ENCODE data around the gene SYK.

SYK gene

DNA sequence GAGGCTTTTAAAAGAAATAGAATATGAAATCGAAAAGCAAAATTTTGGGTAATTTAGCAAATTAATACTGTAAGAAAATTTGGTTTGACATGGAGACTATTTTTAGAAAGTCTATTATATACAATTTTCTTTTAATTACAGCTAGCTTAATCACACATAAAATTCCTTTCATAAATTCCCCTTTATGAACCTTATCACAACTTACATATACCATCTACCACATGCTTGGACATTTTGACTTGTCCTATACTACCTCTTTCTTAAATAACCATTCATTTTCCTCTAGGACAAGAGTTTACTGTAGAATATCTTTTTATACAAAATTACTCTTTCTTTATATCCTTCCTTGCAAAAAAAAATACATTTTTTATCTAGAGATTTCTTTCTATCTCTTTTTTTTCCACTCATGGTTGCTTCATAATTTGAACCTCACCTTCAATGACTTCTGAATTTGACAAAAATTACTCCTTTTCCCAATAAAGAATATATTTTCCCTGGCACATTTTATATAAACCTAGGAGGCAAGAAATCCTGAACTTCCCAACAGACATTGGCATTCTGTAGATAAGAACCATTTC, 34.0 kb upstream of the SYK start:
- ChIA-PET CTCF (interaction anchor here (0.7 to 1.0 kb wide), 2 partner anchors 15 to 548 kb away, joined by 3 to 5 read pairs; no protein-coding TSS in a partner anchor), POLR2A (no interaction called here)
- no peak overlapping the region for H3K27ac ChIP-seq (ENCODE audit: extremely low read depth, low read depth, low read length)
- H3K4me3 ChIP-seq (ENCODE audit: low read depth, low read length), result no peak overlapping the region
- no peaks in the 10 kb centered on the region for H3K36me3 ChIP-seq (ENCODE audit: control insufficient read depth in 2 of 2, insufficient read depth in 1 of 2, low read length in 2 of 2)
- TF ChIP-seq ZBTB1 (tag by site-specific recombination; IDR thresholded peaks at IDR 0.05), result no peak
- TF ChIP-seq, protein P1, sequence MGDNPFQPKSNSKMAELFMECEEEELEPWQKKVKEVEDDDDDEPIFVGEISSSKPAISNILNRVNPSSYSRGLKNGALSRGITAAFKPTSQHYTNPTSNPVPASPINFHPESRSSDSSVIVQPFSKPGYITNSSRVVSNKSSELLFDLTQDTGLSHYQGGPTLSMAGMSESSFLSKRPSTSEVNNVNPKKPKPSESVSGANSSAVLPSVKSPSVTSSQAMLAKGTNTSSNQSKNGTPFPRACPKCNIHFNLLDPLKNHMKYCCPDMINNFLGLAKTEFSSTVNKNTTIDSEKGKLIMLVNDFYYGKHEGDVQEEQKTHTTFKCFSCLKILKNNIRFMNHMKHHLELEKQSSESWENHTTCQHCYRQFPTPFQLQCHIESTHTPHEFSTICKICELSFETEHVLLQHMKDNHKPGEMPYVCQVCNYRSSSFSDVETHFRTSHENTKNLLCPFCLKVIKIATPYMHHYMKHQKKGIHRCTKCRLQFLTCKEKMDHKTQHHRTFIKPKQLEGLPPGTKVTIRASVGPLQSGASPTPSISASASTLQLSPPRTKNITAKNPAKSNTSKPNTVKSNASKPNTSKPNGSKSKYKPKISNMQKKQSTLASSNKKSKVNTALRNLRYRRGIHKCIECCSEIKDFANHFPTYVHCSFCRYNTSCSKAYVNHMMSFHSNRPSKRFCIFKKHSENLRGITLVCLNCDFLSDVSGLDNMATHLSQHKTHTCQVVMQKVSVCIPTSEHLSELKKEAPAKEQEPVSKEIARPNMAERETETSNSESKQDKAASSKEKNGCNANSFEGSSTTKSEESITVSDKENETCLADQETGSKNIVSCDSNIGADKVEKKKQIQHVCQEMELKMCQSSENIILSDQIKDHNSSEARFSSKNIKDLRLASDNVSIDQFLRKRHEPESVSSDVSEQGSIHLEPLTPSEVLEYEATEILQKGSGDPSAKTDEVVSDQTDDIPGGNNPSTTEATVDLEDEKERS (tag by site-specific recombination; IDR thresholded peaks at IDR 0.05), result peak; percentile 57; the same call in 1 of the 2 replicates
- no peak for TF ChIP-seq ZNF138 (tag by site-specific recombination; IDR thresholded peaks at IDR 0.05; ENCODE audit: borderline replicate concordance)
- TF ChIP-seq, protein P2, sequence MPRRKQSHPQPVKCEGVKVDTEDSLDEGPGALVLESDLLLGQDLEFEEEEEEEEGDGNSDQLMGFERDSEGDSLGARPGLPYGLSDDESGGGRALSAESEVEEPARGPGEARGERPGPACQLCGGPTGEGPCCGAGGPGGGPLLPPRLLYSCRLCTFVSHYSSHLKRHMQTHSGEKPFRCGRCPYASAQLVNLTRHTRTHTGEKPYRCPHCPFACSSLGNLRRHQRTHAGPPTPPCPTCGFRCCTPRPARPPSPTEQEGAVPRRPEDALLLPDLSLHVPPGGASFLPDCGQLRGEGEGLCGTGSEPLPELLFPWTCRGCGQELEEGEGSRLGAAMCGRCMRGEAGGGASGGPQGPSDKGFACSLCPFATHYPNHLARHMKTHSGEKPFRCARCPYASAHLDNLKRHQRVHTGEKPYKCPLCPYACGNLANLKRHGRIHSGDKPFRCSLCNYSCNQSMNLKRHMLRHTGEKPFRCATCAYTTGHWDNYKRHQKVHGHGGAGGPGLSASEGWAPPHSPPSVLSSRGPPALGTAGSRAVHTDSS (tag by site-specific recombination; IDR thresholded peaks at IDR 0.05), result no peak
- no peak for TF ChIP-seq MYNN (tag by site-specific recombination; IDR thresholded peaks at IDR 0.05; ENCODE audit: borderline replicate concordance)
- peak; percentile 35; the same call in 1 of the 2 replicates for TF ChIP-seq ZNF549 (tag by site-specific recombination; IDR thresholded peaks at IDR 0.05)
- peak; percentile 94 for TF ChIP-seq TRIM28 (IDR thresholded peaks at IDR 0.05; ENCODE audit: borderline replicate concordance, low read length)
- TF ChIP-seq SETDB1 (IDR thresholded peaks at IDR 0.05; ENCODE audit: insufficient read length, low read length), result peak; percentile 100
- H3K4me1 ChIP-seq (ENCODE audit: control insufficient read depth, insufficient read depth, low read length), result no peaks in the 10 kb centered on the region
- peaks cover 2% of the 10 kb centered on the region; the same call in 1 of the 2 replicates for H3K9me3 ChIP-seq (ENCODE audit: control insufficient read depth, insufficient read depth, low read depth, low read length)

DNA sequence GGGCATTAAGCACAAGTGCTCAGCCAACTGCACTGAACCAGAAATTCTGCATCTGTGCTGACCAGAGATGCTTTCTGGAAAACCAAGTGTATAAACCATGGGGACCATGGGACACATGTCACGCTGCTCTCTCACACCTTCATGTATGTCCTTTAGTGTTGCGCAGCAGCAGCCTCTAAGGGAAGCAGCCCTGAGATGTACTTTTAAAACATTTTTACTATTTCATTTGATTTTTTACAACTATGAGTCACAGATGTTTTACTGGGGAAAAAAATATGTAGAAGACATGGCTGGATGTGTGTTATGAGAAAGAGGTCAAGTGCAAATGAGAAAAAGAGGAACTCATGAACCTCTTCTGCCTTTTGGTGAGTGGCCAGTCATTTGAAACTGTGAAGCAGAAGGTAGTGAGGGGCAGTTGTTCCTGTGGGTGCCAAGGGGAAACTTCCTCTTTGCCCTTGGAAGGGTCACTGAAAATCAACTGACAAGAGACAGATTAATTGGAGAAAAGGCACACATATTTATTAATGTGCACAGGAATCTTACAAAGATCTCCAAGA, 31.4 kb upstream of the SYK start:
- no peaks in the 10 kb centered on the region for H3K4me1 ChIP-seq (ENCODE audit: control insufficient read depth, insufficient read depth, low read length)
- TF ChIP-seq ZNF585B (tag by site-specific recombination; IDR thresholded peaks at IDR 0.05), result no peak
- no peak overlapping the region for H3K27ac ChIP-seq (ENCODE audit: extremely low read depth, low read depth, low read length)
- POLR2A ChIA-PET, result no interaction called here
- H3K9me3 ChIP-seq (ENCODE audit: control insufficient read depth, insufficient read depth, low read depth, low read length), result peaks cover 2% of the 10 kb centered on the region; the same call in 1 of the 2 replicates
- no peak overlapping the region for H3K4me3 ChIP-seq (ENCODE audit: low read depth, low read length)
- no peaks in the 10 kb centered on the region for H3K36me3 ChIP-seq (ENCODE audit: control insufficient read depth in 2 of 2, insufficient read depth in 1 of 2, low read length in 2 of 2)
- CTCF ChIA-PET, result no interaction called here

DNA sequence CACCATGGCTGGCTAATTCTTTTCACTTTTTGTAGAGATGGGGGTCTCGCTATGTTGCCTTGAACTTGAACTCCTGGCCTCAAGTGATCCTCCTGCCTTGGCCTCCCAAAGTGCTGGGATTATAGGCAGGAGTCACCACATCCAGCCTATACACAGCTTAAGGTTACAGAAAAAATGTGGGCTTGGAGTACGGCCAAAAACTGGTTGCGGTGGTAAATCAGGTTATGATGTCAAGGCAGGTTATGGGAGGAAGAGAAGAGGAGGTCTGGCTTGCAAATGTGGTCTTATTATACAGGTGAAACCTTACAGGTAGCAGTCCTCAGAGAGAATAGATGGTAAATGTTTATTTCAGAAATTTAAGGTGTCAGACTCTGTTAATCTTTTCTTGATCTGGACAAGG, 30.7 kb upstream of the SYK start:
- Histone ChIP-seq H3K4me3 (ENCODE audit: low read depth, low read length) (no peak overlapping the region), H3K27ac (ENCODE audit: extremely low read depth, low read depth, low read length) (no peak overlapping the region), H3K36me3 (ENCODE audit: control insufficient read depth in 2 of 2, insufficient read depth in 1 of 2, low read length in 2 of 2) (no peaks in the 10 kb centered on the region), H3K9me3 (ENCODE audit: control insufficient read depth, insufficient read depth, low read depth, low read length) (peaks cover 2% of the 10 kb centered on the region; the same call in 1 of the 2 replicates), H3K4me1 (ENCODE audit: control insufficient read depth, insufficient read depth, low read length) (no peaks in the 10 kb centered on the region)
- ChIA-PET POLR2A (no interaction called here), CTCF (no interaction called here)
- TF ChIP-seq, protein P3, sequence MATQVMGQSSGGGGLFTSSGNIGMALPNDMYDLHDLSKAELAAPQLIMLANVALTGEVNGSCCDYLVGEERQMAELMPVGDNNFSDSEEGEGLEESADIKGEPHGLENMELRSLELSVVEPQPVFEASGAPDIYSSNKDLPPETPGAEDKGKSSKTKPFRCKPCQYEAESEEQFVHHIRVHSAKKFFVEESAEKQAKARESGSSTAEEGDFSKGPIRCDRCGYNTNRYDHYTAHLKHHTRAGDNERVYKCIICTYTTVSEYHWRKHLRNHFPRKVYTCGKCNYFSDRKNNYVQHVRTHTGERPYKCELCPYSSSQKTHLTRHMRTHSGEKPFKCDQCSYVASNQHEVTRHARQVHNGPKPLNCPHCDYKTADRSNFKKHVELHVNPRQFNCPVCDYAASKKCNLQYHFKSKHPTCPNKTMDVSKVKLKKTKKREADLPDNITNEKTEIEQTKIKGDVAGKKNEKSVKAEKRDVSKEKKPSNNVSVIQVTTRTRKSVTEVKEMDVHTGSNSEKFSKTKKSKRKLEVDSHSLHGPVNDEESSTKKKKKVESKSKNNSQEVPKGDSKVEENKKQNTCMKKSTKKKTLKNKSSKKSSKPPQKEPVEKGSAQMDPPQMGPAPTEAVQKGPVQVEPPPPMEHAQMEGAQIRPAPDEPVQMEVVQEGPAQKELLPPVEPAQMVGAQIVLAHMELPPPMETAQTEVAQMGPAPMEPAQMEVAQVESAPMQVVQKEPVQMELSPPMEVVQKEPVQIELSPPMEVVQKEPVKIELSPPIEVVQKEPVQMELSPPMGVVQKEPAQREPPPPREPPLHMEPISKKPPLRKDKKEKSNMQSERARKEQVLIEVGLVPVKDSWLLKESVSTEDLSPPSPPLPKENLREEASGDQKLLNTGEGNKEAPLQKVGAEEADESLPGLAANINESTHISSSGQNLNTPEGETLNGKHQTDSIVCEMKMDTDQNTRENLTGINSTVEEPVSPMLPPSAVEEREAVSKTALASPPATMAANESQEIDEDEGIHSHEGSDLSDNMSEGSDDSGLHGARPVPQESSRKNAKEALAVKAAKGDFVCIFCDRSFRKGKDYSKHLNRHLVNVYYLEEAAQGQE (tag by site-specific recombination; IDR thresholded peaks at IDR 0.05), result no peak
- TF ChIP-seq ZNF155 (tag by site-specific recombination; IDR thresholded peaks at IDR 0.05) (no peak), ZNF830 (tag by site-specific recombination; IDR thresholded peaks at IDR 0.05; ENCODE audit: low read depth) (no peak), ZFP41 (tag by site-specific recombination; IDR thresholded peaks at IDR 0.05; ENCODE audit: borderline replicate concordance) (no peak), ZNF660 (tag by site-specific recombination; IDR thresholded peaks at IDR 0.05) (no peak), ZNF426 (tag by site-specific recombination; IDR thresholded peaks at IDR 0.05) (no peak)
- TF ChIP-seq, protein P4, sequence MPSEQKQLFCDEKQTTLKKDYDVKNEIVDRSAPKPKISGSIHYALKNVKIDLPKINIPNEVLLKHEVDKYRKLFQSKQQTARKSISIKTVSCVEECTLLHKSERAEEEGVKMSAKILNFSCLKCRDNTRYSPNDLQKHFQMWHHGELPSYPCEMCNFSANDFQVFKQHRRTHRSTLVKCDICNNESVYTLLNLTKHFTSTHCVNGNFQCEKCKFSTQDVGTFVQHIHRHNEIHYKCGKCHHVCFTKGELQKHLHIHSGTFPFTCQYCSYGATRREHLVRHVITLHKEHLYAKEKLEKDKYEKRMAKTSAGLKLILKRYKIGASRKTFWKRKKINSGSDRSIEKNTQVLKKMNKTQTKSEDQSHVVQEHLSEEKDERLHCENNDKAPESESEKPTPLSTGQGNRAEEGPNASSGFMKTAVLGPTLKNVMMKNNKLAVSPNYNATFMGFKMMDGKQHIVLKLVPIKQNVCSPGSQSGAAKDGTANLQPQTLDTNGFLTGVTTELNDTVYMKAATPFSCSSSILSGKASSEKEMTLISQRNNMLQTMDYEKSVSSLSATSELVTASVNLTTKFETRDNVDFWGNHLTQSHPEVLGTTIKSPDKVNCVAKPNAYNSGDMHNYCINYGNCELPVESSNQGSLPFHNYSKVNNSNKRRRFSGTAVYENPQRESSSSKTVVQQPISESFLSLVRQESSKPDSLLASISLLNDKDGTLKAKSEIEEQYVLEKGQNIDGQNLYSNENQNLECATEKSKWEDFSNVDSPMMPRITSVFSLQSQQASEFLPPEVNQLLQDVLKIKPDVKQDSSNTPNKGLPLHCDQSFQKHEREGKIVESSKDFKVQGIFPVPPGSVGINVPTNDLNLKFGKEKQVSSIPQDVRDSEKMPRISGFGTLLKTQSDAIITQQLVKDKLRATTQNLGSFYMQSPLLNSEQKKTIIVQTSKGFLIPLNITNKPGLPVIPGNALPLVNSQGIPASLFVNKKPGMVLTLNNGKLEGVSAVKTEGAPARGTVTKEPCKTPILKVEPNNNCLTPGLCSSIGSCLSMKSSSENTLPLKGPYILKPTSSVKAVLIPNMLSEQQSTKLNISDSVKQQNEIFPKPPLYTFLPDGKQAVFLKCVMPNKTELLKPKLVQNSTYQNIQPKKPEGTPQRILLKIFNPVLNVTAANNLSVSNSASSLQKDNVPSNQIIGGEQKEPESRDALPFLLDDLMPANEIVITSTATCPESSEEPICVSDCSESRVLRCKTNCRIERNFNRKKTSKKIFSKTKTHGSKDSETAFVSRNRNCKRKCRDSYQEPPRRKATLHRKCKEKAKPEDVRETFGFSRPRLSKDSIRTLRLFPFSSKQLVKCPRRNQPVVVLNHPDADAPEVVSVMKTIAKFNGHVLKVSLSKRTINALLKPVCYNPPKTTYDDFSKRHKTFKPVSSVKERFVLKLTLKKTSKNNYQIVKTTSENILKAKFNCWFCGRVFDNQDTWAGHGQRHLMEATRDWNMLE (tag by site-specific recombination; conservative IDR thresholded peaks at IDR 0.05; ENCODE audit: low read depth), result no peak

Measured in HEK293 (cell line).